ENCODE data around the gene PRSS57.

GRCh38 chr19:719636-720344 is 24.5 kb upstream of the PRSS57 start:
- TF ChIP-seq CTCF (conservative IDR thresholded peaks at IDR 0.05): no peak
- no peak for TF ChIP-seq ZFX (IDR thresholded peaks at IDR 0.05)

All from C4-2B (cell line).